Retina (tissue), 1 donor: ENCODE data around the gene KCNN1.

Experiments
- DNase-seq: peaks from one replicate; pipeline ENCODE4 v3.0.0-alpha.2; 2016

Gene KCNN1

GRCh38 chr19:17947815-17948513, 18.9 kb upstream of the KCNN1 start:
- DNase-seq: peak; percentile 90

GRCh38 chr19:17948514-17948900, 18.4 kb upstream of the KCNN1 start:
- DNase-seq: no peak

- peak; percentile 69 for DNase-seq
Observed at GRCh38 chr19:17948931-17949930, 17.7 kb upstream of the KCNN1 start.

- DNase-seq: no peak
Observed at GRCh38 chr19:17949956-17950309, 17.0 kb upstream of the KCNN1 start.

- peak; percentile 82 for DNase-seq
Observed at GRCh38 chr19:17950310-17951156, 16.4 kb upstream of the KCNN1 start.

- DNase-seq: peak; percentile 65
Observed at GRCh38 chr19:17951157-17951989, 15.5 kb upstream of the KCNN1 start.

GRCh38 chr19:17951990-17952976, 14.6 kb upstream of the KCNN1 start:
- DNase-seq: peak; percentile 63

- no peak for DNase-seq
Observed at GRCh38 chr19:17953316-17953801, 13.5 kb upstream of the KCNN1 start.

- no peak for DNase-seq
Observed at GRCh38 chr19:17953869-17954268, 13.0 kb upstream of the KCNN1 start.

- no peak for DNase-seq
Observed at GRCh38 chr19:17954401-17954800, 12.5 kb upstream of the KCNN1 start.

- no peak for DNase-seq
Observed at GRCh38 chr19:17957149-17957849, 9.6 kb upstream of the KCNN1 start.

GRCh38 chr19:17957885-17958284, 9.0 kb upstream of the KCNN1 start:
- DNase-seq: no peak

GRCh38 chr19:17963936-17964691, 2.8 kb upstream of the KCNN1 start:
- no peak for DNase-seq

GRCh38 chr19:17965370-17966128, 1.4 kb upstream of the KCNN1 start:
- no peak for DNase-seq

GRCh38 chr19:17966129-17966483, 801 bp upstream of the KCNN1 start:
- DNase-seq: no peak

GRCh38 chr19:17967257-17968051, 547 bp downstream of the KCNN1 start:
- no peak for DNase-seq

GRCh38 chr19:17968362-17968761, 1.5 kb downstream of the KCNN1 start:
- DNase-seq: no peak
